Astrocyte of the spinal cord (primary cell): ENCODE data around the gene CDHR2.
"Not testable (repeated sequence)": the region's sequence is repeated elsewhere in the genome, so short reads cannot be mapped to it uniquely, and the experiment has no call there.

Source experiments
- DNase-seq: peaks from one replicate; pipeline ENCODE4 v3.0.0; 2011; ENCODE audit warnings: low read depth, low spot score
- H3K4me3 ChIP-seq: 2 replicates; pipeline ENCODE4 v1.5.1; 2011; ENCODE audit warnings: low read depth, mild to moderate bottlenecking, low read length, moderate library complexity
- in situ Hi-C: cut with HindIII; loops from 2 replicates; pipeline ENCODE4 v1.10.0; 2017; ENCODE audit warnings: low sequenced_read_pairs
- TF ChIP-seq, protein P1 (sequence below): IDR thresholded peaks from 2 replicates; pipeline ENCODE4 v1.5.1; 2012; ENCODE audit warnings: low read depth, mild to moderate bottlenecking, low read length, inconsistent platforms

The CDHR2 gene

GRCh38 chr5:176545388-176545736 lies 3.8 kb upstream of the CDHR2 start:
- H3K4me3 ChIP-seq, result no peak overlapping the region
- in situ Hi-C loops, result no loop called here
- no peak for DNase-seq
- TF ChIP-seq, protein P1, sequence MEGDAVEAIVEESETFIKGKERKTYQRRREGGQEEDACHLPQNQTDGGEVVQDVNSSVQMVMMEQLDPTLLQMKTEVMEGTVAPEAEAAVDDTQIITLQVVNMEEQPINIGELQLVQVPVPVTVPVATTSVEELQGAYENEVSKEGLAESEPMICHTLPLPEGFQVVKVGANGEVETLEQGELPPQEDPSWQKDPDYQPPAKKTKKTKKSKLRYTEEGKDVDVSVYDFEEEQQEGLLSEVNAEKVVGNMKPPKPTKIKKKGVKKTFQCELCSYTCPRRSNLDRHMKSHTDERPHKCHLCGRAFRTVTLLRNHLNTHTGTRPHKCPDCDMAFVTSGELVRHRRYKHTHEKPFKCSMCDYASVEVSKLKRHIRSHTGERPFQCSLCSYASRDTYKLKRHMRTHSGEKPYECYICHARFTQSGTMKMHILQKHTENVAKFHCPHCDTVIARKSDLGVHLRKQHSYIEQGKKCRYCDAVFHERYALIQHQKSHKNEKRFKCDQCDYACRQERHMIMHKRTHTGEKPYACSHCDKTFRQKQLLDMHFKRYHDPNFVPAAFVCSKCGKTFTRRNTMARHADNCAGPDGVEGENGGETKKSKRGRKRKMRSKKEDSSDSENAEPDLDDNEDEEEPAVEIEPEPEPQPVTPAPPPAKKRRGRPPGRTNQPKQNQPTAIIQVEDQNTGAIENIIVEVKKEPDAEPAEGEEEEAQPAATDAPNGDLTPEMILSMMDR, result no peak

- in situ Hi-C loops, result no loop called here
- TF ChIP-seq, protein P1, result no peak
- no peak overlapping the region for H3K4me3 ChIP-seq
- DNase-seq, result no peak
Observed at GRCh38 chr5:176545737-176546509, 3.2 kb upstream of the CDHR2 start.

DNA sequence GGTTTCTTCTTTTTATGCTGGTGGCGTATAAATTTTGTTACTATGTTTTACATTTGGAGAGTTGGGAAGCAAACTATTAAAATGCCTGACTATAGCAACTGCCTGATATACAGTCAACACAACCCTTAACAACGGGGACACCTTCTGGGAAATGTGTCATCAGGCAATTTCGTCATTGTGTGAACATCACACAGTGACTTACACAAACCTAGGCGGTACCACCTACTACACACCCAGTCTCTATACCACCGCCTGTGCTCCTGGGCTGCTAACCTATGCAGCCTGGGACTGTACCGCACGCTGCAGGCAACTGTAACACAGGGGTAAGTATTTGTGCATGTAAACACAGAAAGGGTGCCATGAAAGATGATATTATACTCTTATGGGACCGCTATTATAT lies 1.3 kb upstream of the CDHR2 start:
- DNase-seq, result no peak
- in situ Hi-C loops, result no loop called here
- H3K4me3 ChIP-seq, result no peak overlapping the region
- TF ChIP-seq, protein P1, result no peak

DNA sequence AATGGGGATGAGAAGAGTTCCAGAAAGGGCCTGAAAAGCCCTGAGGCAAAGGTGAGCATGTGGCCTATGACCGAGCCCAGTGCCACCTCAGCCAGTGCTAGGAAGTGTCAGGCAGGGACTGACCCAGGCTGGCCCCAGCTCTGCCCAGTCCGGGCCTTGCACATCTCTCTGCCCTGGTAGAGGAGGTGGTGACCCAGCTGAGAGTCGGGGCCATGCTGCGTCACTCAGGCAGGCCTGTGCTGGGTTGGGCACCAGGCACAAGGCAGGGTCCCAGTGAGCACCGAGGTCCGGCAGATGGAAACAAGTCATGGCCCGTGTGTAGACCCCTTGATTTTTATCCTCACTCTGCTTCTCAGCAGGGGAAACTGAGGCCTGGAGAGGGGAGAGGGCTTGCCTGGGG lies 729 bp downstream of the CDHR2 start:
- no peak overlapping the region for H3K4me3 ChIP-seq
- DNase-seq, result no peak
- in situ Hi-C loops, result no loop called here
- TF ChIP-seq, protein P1, result no peak

GRCh38 chr5:176550275-176550831 lies 1.2 kb downstream of the CDHR2 start:
- TF ChIP-seq, protein P1, result no peak
- H3K4me3 ChIP-seq, result no peak overlapping the region
- no peak for DNase-seq

GRCh38 chr5:176550937-176551336 lies 1.8 kb downstream of the CDHR2 start:
- H3K4me3 ChIP-seq, in situ Hi-C loops: not testable (repeated sequence)

More at GRCh38 chr5:176550275-176550831, 1.2 kb downstream of the CDHR2 start:
- in situ Hi-C loops, result no loop called here

DNA sequence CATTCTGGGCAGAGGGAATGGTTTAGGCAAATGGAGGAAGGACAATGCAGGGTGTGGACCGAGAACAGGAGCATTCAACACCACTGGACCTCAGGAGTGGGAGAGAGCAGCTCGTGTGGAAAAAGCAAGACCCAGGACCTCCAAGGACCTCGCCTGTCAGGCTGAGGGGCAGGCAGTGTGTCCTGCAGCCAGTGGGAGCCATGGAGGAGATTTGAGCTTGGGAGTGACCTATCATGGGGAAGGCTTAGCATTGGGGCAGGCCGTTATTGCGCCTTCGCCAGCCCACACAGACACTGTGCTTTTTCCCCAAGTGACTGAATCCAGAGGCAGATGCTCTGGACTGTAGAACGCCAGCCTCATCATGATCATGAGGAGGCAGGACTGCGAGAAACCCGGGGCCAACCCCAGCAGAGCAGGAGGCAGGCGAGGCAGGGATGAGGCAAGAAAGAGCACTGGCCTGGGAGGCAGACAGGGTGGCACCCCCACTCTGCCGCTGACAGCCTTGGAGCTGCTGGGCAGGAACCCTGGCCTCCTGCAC lies 3.3 kb downstream of the CDHR2 start:
- TF ChIP-seq, protein P1, result no peak
- H3K4me3 ChIP-seq, result no peak overlapping the region
- in situ Hi-C loops, result no loop called here
- no peak for DNase-seq

More at GRCh38 chr5:176550937-176551336, 1.8 kb downstream of the CDHR2 start:
- DNase-seq, result not testable (repeated sequence)
